Measurements from ENCODE around the gene DCLRE1A.

DCLRE1A gene

GRCh38 chr10:113854013-113854760 is at the start of gene DCLRE1A, which contains the start of gene NHLRC2:
DCLRE1A (minus strand) TSS chr10:113854082; CDS start chr10:113853182, 900 bp downstream.
NHLRC2 (plus strand) TSS chr10:113854661; CDS start chr10:113854873, 212 bp downstream.
- TF ChIP-seq, protein P1, sequence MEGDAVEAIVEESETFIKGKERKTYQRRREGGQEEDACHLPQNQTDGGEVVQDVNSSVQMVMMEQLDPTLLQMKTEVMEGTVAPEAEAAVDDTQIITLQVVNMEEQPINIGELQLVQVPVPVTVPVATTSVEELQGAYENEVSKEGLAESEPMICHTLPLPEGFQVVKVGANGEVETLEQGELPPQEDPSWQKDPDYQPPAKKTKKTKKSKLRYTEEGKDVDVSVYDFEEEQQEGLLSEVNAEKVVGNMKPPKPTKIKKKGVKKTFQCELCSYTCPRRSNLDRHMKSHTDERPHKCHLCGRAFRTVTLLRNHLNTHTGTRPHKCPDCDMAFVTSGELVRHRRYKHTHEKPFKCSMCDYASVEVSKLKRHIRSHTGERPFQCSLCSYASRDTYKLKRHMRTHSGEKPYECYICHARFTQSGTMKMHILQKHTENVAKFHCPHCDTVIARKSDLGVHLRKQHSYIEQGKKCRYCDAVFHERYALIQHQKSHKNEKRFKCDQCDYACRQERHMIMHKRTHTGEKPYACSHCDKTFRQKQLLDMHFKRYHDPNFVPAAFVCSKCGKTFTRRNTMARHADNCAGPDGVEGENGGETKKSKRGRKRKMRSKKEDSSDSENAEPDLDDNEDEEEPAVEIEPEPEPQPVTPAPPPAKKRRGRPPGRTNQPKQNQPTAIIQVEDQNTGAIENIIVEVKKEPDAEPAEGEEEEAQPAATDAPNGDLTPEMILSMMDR (IDR thresholded peaks at IDR 0.05), result no peak
- peak within 1 kb of the TSS; percentile 84 for H3K4me3 ChIP-seq (ENCODE audit: low read depth, low read length)
- peak within 1 kb of the TSS; percentile 39 for H3K9ac ChIP-seq
- H3K79me2 ChIP-seq, result peaks cover 16% of the 10 kb centered on the region
- no peaks in the 10 kb centered on the region for H3K27me3 ChIP-seq (ENCODE audit: control insufficient read depth, insufficient read depth, low read length)
- H3K9me3 ChIP-seq (ENCODE audit: control insufficient read depth, low read length), result no peaks in the 10 kb centered on the region
- peak within 1 kb of the TSS; percentile 86 for H2AFZ ChIP-seq
- H3K27ac ChIP-seq, result peak within 1 kb of the TSS; percentile 82
- no peaks in the 10 kb centered on the region for H3K36me3 ChIP-seq (ENCODE audit: control insufficient read depth, insufficient read depth, low read length)
- H3K4me2 ChIP-seq (ENCODE audit: low read length), result peak within 1 kb of the TSS; percentile 71
- H3K4me1 ChIP-seq, result peaks cover 12% of the 10 kb centered on the region

DNA sequence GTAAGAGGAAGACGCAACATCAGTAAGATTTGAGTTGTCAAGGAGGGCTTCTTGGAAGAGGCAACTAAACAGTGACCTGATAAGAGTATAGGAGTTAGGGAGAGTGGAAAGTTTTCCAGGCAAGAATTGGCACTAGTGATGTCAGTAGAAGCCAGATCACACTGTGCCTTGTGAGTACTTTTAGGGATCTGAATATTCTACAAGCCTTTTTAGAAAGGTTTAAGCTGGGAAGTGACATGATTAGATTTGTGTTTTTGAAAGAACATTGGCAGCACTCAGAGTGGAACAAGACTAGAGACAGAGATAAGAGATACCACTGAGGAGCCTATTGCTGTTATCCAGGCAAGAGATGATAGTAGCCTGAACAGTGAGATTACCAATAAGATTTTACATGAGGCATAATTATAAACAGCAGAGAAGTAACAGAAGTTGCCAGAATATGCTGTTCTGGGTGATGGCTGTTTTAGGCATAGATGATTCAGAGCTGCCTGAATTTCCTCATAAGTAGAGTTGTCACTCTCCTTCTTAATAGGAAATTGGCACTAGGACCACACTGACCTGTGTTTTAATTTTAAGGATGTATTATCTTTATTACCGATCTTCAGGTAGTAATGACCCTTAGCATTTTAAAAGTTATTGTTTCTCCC is 46.2 kb upstream of the DCLRE1A start:
- Histone ChIP-seq H3K36me3 (ENCODE audit: control insufficient read depth, insufficient read depth, low read length) (no peaks in the 10 kb centered on the region), H3K9me3 (ENCODE audit: control insufficient read depth, low read length) (no peaks in the 10 kb centered on the region), H3K4me3 (ENCODE audit: low read depth, low read length) (no peak overlapping the region), H3K27me3 (ENCODE audit: control insufficient read depth, insufficient read depth, low read length) (no peaks in the 10 kb centered on the region), H3K27ac (no peak overlapping the region), H2AFZ (no peak overlapping the region), H3K79me2 (no peaks in the 10 kb centered on the region), H3K4me1 (no peaks in the 10 kb centered on the region), H3K9ac (no peak overlapping the region), H3K4me2 (ENCODE audit: low read length) (no peak overlapping the region)
- TF ChIP-seq, protein P1 (IDR thresholded peaks at IDR 0.05), result no peak

- H3K4me2 ChIP-seq (ENCODE audit: low read length), result no peak overlapping the region
- TF ChIP-seq, protein P1 (IDR thresholded peaks at IDR 0.05), result no peak
- H3K36me3 ChIP-seq (ENCODE audit: control insufficient read depth, insufficient read depth, low read length), result no peaks in the 10 kb centered on the region
- no peaks in the 10 kb centered on the region for H3K9me3 ChIP-seq (ENCODE audit: control insufficient read depth, low read length)
- H3K27me3 ChIP-seq (ENCODE audit: control insufficient read depth, insufficient read depth, low read length), result no peaks in the 10 kb centered on the region
- H3K9ac ChIP-seq, result no peak overlapping the region
- peaks cover 4% of the 10 kb centered on the region for H3K4me1 ChIP-seq
- no peak overlapping the region for H3K27ac ChIP-seq
- H3K4me3 ChIP-seq (ENCODE audit: low read depth, low read length), result no peak overlapping the region
- no peak overlapping the region for H2AFZ ChIP-seq
- no peaks in the 10 kb centered on the region for H3K79me2 ChIP-seq
Measured at GRCh38 chr10:113897693-113898618, 44.1 kb upstream of the DCLRE1A start.

DNA sequence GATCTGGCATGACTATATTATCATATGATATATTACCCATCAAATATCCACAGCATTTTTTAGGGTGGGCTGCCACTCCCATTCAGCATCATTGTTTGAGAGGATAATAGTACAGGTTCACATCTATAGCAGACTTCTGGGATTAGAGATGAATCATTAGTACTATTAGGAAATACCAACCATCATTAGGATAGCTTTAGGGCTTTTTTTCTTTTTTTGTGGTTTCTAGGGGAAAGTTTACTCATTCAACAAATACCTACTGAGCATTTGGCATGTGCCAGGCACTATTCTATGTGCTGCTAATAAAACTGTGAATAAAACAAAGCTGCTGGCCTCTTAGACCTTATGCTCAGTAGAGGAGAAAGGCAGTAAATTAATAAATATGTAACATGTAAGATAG is 41.1 kb upstream of the DCLRE1A start:
- Histone ChIP-seq H3K27ac (no peak overlapping the region), H3K9me3 (ENCODE audit: control insufficient read depth, low read length) (no peaks in the 10 kb centered on the region), H3K36me3 (ENCODE audit: control insufficient read depth, insufficient read depth, low read length) (no peaks in the 10 kb centered on the region), H3K9ac (no peak overlapping the region), H3K4me2 (ENCODE audit: low read length) (no peak overlapping the region), H3K79me2 (no peaks in the 10 kb centered on the region), H2AFZ (no peak overlapping the region), H3K27me3 (ENCODE audit: control insufficient read depth, insufficient read depth, low read length) (no peaks in the 10 kb centered on the region), H3K4me1 (peaks cover 4% of the 10 kb centered on the region), H3K4me3 (ENCODE audit: low read depth, low read length) (no peak overlapping the region)
- TF ChIP-seq, protein P1 (IDR thresholded peaks at IDR 0.05), result no peak

All from parathyroid adenoma (tissue), 2 donors.